ENCODE measurements around the gene KNDC1.

Gene KNDC1

GRCh38 chr10:133197786-133198185 lies 37.8 kb downstream of the KNDC1 start:
- DNase-seq = no peak
- Histone ChIP-seq H4K8ac (ENCODE audit: low read length) (no peak overlapping the region), H2AFZ (ENCODE audit: low read depth, low read length) (no peak overlapping the region), H2AK5ac (ENCODE audit: low read length, severe bottlenecking) (no peak overlapping the region), H2BK15ac (ENCODE audit: low read depth, poor library complexity, severe bottlenecking) (no peak overlapping the region), H3K36me3 (ENCODE audit: control insufficient read depth in 1 of 2, insufficient read depth in 2 of 2, low read depth in 1 of 2, low read length in 2 of 2) (no peaks in the 10 kb centered on the region), H4K91ac (ENCODE audit: low read length) (no peak overlapping the region), H3K9me3 (ENCODE audit: control insufficient read depth, low read length) (no peaks in the 10 kb centered on the region), H3K9ac (ENCODE audit: low read length) (no peak overlapping the region), H3K79me1 (replicated peaks; ENCODE audit: low read length, poor library complexity, severe bottlenecking) (no peaks in the 10 kb centered on the region), H3K4me3 (ENCODE audit: insufficient read depth in 1 of 2, low read depth in 1 of 2, low read length in 2 of 2) (peak overlapping the region in 1 of 2 experiments; percentile 26), H3K4ac (ENCODE audit: low read depth in 1 of 2, low read length in 2 of 2) (no peak overlapping the region), H3K14ac (ENCODE audit: low read length in 2 of 2) (no peak overlapping the region), H3K23ac (ENCODE audit: low read length in 2 of 2) (no peak overlapping the region), H3K4me1 (ENCODE audit: control insufficient read depth, insufficient read depth, low read depth, low read length) (peaks cover 3% of the 10 kb centered on the region), H3K27ac (ENCODE audit: low read length, poor library complexity, severe bottlenecking) (no peak overlapping the region), H3K27me3 (ENCODE audit: control insufficient read depth in 1 of 2, insufficient read depth in 1 of 2, low read length in 2 of 2) (peaks cover 0 to 6% of the 10 kb centered on the region in 2 experiments), H2BK5ac (ENCODE audit: low read depth, low read length, poor library complexity, severe bottlenecking) (no peak overlapping the region), H3K4me2 (ENCODE audit: low read length, poor library complexity, severe bottlenecking) (no peak overlapping the region), H2BK12ac (ENCODE audit: low read length in 2 of 2) (no peak overlapping the region), H2BK120ac (ENCODE audit: low read depth, low read length) (no peak overlapping the region), H3K18ac (ENCODE audit: low read depth in 1 of 2, low read length in 2 of 2) (no peak overlapping the region)
- 83% methylated on average over 7 of the region's 9 CpGs for WGBS

GRCh38 chr10:133198206-133198605 lies 38.2 kb downstream of the KNDC1 start:
- Histone ChIP-seq H4K91ac (ENCODE audit: low read length) (no peak overlapping the region), H3K27ac (ENCODE audit: low read length, poor library complexity, severe bottlenecking) (no peak overlapping the region), H3K9me3 (ENCODE audit: control insufficient read depth, low read length) (no peaks in the 10 kb centered on the region), H3K79me1 (replicated peaks; ENCODE audit: low read length, poor library complexity, severe bottlenecking) (no peaks in the 10 kb centered on the region), H3K9ac (ENCODE audit: low read length) (no peak overlapping the region), H2BK120ac (ENCODE audit: low read depth, low read length) (no peak overlapping the region), H4K8ac (ENCODE audit: low read length) (no peak overlapping the region), H3K18ac (ENCODE audit: low read depth in 1 of 2, low read length in 2 of 2) (no peak overlapping the region), H2AFZ (ENCODE audit: low read depth, low read length) (no peak overlapping the region), H3K23ac (ENCODE audit: low read length in 2 of 2) (no peak overlapping the region), H3K4me3 (ENCODE audit: insufficient read depth in 1 of 2, low read depth in 1 of 2, low read length in 2 of 2) (peak overlapping the region in 1 of 2 experiments; percentile 26), H2BK15ac (ENCODE audit: low read depth, poor library complexity, severe bottlenecking) (no peak overlapping the region), H3K27me3 (ENCODE audit: control insufficient read depth in 1 of 2, insufficient read depth in 1 of 2, low read length in 2 of 2) (peaks cover 0 to 6% of the 10 kb centered on the region in 2 experiments), H2AK5ac (ENCODE audit: low read length, severe bottlenecking) (no peak overlapping the region), H2BK12ac (ENCODE audit: low read length in 2 of 2) (no peak overlapping the region), H3K14ac (ENCODE audit: low read length in 2 of 2) (no peak overlapping the region), H3K4me1 (ENCODE audit: control insufficient read depth, insufficient read depth, low read depth, low read length) (peaks cover 3% of the 10 kb centered on the region), H3K4ac (ENCODE audit: low read depth in 1 of 2, low read length in 2 of 2) (no peak overlapping the region), H3K36me3 (ENCODE audit: control insufficient read depth in 1 of 2, insufficient read depth in 2 of 2, low read depth in 1 of 2, low read length in 2 of 2) (no peaks in the 10 kb centered on the region), H2BK5ac (ENCODE audit: low read depth, low read length, poor library complexity, severe bottlenecking) (no peak overlapping the region), H3K4me2 (ENCODE audit: low read length, poor library complexity, severe bottlenecking) (no peak overlapping the region)
- no peak for DNase-seq
- WGBS = 95% methylated on average over 26 of the region's 26 CpGs

- no peak overlapping the region for H3K27ac ChIP-seq (ENCODE audit: low read length, poor library complexity, severe bottlenecking)
- H2BK15ac ChIP-seq (ENCODE audit: low read depth, poor library complexity, severe bottlenecking) = no peak overlapping the region
- H4K91ac ChIP-seq (ENCODE audit: low read length) = no peak overlapping the region
- no peak for DNase-seq
- no peak overlapping the region for H3K23ac ChIP-seq (ENCODE audit: low read length in 2 of 2)
- H3K9me3 ChIP-seq (ENCODE audit: control insufficient read depth, low read length) = no peaks in the 10 kb centered on the region
- WGBS = 89% methylated on average over 49 of the region's 54 CpGs
- H3K18ac ChIP-seq (ENCODE audit: low read depth in 1 of 2, low read length in 2 of 2) = no peak overlapping the region
- no peak overlapping the region for H3K14ac ChIP-seq (ENCODE audit: low read length in 2 of 2)
- H3K27me3 ChIP-seq (ENCODE audit: control insufficient read depth in 1 of 2, insufficient read depth in 1 of 2, low read length in 2 of 2) = peaks cover 0 to 6% of the 10 kb centered on the region in 2 experiments
- H2BK12ac ChIP-seq (ENCODE audit: low read length in 2 of 2) = no peak overlapping the region
- no peaks in the 10 kb centered on the region for H3K79me1 ChIP-seq (replicated peaks; ENCODE audit: low read length, poor library complexity, severe bottlenecking)
- no peak overlapping the region for H4K8ac ChIP-seq (ENCODE audit: low read length)
- no peak overlapping the region for H2AFZ ChIP-seq (ENCODE audit: low read depth, low read length)
- no peak overlapping the region for H2AK5ac ChIP-seq (ENCODE audit: low read length, severe bottlenecking)
- no peak overlapping the region for H3K4me3 ChIP-seq (ENCODE audit: insufficient read depth in 1 of 2, low read depth in 1 of 2, low read length in 2 of 2)
- no peak overlapping the region for H3K4ac ChIP-seq (ENCODE audit: low read depth in 1 of 2, low read length in 2 of 2)
- no peak overlapping the region for H3K9ac ChIP-seq (ENCODE audit: low read length)
- no peak overlapping the region for H3K4me2 ChIP-seq (ENCODE audit: low read length, poor library complexity, severe bottlenecking)
- no peaks in the 10 kb centered on the region for H3K36me3 ChIP-seq (ENCODE audit: control insufficient read depth in 1 of 2, insufficient read depth in 2 of 2, low read depth in 1 of 2, low read length in 2 of 2)
- no peak overlapping the region for H2BK5ac ChIP-seq (ENCODE audit: low read depth, low read length, poor library complexity, severe bottlenecking)
- no peak overlapping the region for H2BK120ac ChIP-seq (ENCODE audit: low read depth, low read length)
- peaks cover 3% of the 10 kb centered on the region for H3K4me1 ChIP-seq (ENCODE audit: control insufficient read depth, insufficient read depth, low read depth, low read length)
These were observed 38.8 kb downstream of the KNDC1 start for GRCh38 chr10:133198621-133199487.

- Histone ChIP-seq H3K9ac (ENCODE audit: low read length) (no peak overlapping the region), H3K4ac (ENCODE audit: low read depth in 1 of 2, low read length in 2 of 2) (no peak overlapping the region), H3K18ac (ENCODE audit: low read depth in 1 of 2, low read length in 2 of 2) (no peak overlapping the region), H2BK12ac (ENCODE audit: low read length in 2 of 2) (no peak overlapping the region), H3K4me1 (ENCODE audit: control insufficient read depth, insufficient read depth, low read depth, low read length) (peaks cover 3% of the 10 kb centered on the region), H2AFZ (ENCODE audit: low read depth, low read length) (no peak overlapping the region), H3K4me3 (ENCODE audit: insufficient read depth in 1 of 2, low read depth in 1 of 2, low read length in 2 of 2) (no peak overlapping the region), H2BK120ac (ENCODE audit: low read depth, low read length) (no peak overlapping the region), H4K8ac (ENCODE audit: low read length) (peak overlapping the region; percentile 50), H2AK5ac (ENCODE audit: low read length, severe bottlenecking) (no peak overlapping the region), H3K14ac (ENCODE audit: low read length in 2 of 2) (no peak overlapping the region), H3K27me3 (ENCODE audit: control insufficient read depth in 1 of 2, insufficient read depth in 1 of 2, low read length in 2 of 2) (peaks cover 0 to 3% of the 10 kb centered on the region in 2 experiments), H3K36me3 (ENCODE audit: control insufficient read depth in 1 of 2, insufficient read depth in 2 of 2, low read depth in 1 of 2, low read length in 2 of 2) (no peaks in the 10 kb centered on the region), H3K79me1 (replicated peaks; ENCODE audit: low read length, poor library complexity, severe bottlenecking) (no peaks in the 10 kb centered on the region), H2BK15ac (ENCODE audit: low read depth, poor library complexity, severe bottlenecking) (no peak overlapping the region), H4K91ac (ENCODE audit: low read length) (no peak overlapping the region), H3K27ac (ENCODE audit: low read length, poor library complexity, severe bottlenecking) (no peak overlapping the region), H3K4me2 (ENCODE audit: low read length, poor library complexity, severe bottlenecking) (no peak overlapping the region), H2BK5ac (ENCODE audit: low read depth, low read length, poor library complexity, severe bottlenecking) (no peak overlapping the region), H3K23ac (ENCODE audit: low read length in 2 of 2) (no peak overlapping the region), H3K9me3 (ENCODE audit: control insufficient read depth, low read length) (no peaks in the 10 kb centered on the region)
- DNase-seq = no peak
- WGBS = 87% methylated on average over 11 of the region's 13 CpGs
These were observed 39.5 kb downstream of the KNDC1 start for GRCh38 chr10:133199488-133199885.
